Stimulated activated CD8-positive, alpha-beta memory T cell treated with anti-CD3 and anti-CD28 coated beads, Interleukin-15, amount 100 ng/mL, for 48 hours (primary cell): ENCODE measurements around the gene NEDD9.

Source experiments
- DNase-seq, 2 donors: peaks; one replicate each; pipeline ENCODE4 v3.0.0-alpha.2; 2020; ENCODE audit warnings: low read depth in 2 of 2

NEDD9 gene

DNA sequence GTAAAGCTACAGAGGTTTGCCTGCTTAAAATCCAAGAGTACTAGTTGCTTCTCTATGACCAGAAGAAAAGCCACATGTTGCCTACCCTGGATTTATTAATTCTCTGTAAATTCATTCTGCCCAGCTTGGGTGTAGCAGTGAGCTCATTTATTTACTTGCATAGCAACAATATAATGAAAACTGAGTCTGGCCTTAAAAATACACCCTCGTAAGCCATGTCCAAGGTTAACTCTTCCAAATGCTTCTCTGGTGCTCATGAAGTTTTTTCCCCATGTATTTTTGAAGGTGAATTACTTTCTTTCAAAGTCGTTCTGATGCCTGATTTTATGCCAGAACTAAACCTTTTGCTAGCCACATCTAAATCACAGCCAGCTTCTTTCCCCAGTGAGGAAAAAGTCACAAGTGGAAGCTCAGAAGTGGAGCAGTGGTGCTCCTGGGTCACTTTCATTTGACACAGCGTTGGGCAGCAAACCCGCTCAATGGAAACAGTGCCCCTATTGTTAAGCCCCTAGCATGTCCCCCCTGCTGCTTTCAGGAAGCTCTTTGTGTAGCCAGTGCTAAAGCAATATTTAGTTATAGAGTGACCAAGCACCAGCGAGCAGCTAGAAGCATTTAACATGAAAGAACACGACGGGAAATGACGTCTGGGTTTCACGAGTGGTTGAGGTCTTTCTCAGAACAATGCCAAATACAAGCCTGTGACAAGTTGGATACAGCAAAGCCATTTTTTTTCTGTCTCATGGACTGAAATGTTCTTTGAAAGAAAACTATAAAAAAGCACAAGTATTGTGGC is 29.8 kb downstream of the NEDD9 start:
- DNase-seq: no peak

DNA sequence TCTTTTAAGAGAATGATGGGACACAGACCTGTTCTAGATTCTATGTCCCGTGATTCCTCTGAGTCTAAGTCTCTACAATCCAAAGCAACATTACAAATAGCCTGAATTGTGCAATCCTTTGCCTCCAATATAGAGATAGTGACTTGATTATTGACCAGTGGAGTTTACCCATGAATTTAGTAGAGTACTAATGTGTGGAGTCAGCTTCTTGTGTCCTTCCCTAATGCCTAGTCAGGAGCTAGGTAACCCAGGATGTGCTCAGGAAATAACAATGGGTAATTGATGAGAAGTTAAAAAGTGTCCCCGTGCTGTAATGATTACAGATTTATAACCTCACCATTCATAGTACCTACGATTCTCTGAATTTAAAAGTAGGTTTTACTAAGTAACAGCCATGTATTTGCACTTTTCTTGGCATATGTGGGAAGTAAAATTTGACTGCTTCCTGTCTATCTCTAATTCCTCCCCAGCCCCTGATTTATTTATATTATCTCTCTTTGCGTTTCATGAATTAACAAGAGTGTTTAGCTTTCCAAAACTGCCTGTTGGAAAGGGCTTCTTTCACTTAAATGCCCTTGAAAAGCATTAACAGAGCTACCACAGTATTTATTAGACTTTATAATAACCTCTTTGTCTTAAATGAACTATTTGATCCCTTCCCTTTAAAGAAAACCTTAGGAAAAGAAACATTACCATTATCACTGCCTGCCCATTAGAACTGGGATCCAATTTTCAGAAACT is 30.5 kb downstream of the NEDD9 start:
- no peak for DNase-seq

DNA sequence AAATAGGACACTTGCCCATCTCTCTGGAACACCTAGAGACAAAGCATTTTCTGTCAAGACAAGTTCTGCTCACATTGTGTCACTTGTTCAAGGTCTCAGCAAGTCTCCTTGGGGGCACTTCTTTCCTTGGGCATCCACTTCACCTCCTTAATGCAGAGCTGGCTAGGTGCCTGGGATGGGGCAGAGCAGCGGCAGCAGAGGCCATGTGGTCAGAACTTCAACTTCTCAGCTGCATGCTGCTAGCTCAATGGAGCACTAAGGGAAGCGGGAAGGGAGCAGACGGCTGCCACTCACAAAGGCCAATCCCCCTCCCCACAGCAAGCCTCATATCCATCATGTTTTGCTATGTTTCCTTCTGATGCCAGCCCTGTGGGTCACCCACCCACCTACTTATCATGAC is 31.5 kb downstream of the NEDD9 start:
- DNase-seq: no peak

DNA sequence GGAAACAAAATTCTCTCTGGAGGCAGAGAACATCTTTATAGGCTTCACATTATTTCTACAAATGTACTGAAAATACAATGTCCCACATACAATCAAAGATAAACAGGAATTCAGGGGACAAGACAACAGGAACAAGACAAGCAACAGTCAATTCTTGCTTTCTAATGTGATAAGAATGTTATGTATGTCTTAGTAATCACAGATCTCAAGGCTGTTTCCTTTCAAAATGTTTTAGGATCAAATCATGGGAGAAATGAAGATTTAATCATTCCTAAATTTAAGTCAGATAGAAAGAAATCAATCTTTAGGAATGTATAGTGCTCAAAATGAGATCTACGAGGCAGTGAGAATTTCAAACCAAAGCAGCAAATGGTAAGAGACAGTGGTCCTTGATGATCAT is 32.1 kb downstream of the NEDD9 start:
- no peak for DNase-seq

DNA sequence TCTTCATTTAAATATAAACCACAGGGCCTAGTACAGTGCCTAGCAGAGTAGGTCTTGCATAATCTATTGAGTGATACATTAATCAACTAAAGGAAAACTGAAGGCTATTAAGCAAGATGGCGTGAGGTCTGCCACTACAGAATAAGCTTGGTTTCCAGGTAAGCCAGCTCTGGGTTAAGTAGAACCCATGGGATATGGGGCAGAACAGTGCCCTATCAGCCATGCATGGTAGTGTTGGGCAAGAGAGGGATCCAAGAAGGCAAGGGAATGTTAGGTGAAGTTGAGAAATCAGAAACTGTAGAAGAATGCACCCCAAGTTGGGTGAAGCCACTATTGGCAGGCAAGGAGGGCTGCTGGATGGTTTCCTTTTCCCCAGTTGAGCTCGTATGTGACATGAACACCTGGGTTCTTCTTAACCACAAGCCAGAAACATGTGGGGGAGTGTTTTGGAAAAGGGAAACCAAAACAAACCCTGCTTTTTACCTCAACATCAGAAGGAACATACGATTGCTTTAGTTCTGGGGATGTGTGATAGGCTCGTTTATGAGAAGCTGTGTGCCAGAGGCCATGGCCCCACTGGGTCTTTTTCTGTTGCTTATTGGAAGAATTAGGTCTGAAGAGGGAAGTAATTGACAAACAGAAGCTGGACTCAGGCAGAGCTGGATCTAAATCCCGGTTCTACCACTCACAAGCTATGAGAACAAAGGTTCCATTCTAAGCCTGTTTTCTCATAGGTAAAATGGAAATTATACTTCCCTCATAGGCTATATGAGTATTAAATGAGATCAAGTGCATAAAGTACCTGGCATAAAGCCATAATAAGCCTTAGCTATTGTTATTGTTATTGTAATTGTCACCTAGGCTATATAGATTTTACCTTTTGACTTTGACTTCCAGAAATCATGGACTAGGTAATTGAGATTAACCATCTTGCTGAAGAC is 33.5 kb downstream of the NEDD9 start:
- DNase-seq: no peak

DNA sequence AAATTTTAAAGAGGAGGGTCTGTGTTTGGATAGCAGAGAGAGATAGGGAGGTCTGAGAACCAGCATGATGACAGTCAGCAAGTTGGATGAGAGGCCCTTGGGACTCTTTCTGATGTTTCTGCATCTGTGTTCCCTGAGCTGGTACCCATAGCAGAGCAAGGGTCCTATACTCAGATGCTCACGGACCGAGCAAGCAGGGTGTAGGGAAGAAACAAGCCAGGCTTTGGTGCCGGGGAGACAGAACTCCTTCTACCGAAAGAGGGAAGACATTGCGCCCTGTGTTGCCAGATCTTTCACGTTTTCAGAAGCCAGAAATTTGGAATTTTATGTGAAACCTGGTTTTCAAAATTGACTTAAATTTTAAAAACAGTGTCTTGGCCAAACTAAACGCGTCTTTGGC is 34.6 kb downstream of the NEDD9 start:
- no peak for DNase-seq

DNA sequence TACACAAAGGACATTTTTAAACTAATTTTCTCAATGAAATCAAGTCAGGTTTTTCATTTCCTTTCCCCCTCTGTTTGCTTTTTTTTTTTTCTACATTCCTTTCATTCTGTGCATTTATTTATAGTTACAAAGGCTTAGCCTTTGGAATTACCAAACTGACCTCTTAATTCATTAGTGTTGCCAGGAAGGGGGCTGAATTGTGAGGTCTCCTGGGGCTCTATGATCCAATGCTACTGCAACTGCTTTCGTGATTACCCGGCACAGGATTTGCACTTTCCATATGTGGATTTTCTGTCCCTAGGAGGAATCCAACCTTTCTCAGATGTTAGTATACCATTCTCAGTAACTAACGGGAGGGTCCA is 35.3 kb downstream of the NEDD9 start:
- DNase-seq: no peak

DNA sequence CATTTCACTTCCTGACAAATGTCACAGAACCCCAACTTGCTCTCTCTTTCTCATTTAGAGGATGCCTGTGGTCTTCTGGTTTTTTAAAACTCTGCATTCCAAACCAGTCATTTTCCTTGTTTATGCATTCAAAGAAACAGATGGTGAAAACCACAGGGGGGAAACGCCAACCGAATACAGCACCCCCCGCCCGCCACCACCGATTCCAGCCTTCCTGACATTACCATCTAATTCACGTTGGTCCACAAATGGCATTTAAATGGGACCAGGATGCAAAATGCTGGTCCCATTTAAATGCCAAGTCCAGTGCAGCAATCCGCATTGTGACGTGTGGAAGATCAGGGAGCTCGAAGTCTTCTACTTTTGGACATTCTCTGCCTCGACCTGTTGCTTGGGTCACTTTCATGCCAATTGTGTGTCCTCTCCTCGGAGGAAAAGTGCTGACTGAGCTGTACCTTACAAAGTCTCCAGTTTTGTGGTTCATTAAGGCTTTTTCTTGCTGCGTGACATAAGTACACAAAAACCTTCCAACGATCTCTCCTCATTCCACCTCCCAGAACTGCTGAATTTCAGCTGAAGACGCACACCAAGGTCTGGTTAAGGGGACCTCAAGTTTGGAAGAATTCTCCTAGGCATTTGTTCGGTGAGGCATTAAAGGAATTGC is 35.8 kb downstream of the NEDD9 start:
- no peak for DNase-seq

DNA sequence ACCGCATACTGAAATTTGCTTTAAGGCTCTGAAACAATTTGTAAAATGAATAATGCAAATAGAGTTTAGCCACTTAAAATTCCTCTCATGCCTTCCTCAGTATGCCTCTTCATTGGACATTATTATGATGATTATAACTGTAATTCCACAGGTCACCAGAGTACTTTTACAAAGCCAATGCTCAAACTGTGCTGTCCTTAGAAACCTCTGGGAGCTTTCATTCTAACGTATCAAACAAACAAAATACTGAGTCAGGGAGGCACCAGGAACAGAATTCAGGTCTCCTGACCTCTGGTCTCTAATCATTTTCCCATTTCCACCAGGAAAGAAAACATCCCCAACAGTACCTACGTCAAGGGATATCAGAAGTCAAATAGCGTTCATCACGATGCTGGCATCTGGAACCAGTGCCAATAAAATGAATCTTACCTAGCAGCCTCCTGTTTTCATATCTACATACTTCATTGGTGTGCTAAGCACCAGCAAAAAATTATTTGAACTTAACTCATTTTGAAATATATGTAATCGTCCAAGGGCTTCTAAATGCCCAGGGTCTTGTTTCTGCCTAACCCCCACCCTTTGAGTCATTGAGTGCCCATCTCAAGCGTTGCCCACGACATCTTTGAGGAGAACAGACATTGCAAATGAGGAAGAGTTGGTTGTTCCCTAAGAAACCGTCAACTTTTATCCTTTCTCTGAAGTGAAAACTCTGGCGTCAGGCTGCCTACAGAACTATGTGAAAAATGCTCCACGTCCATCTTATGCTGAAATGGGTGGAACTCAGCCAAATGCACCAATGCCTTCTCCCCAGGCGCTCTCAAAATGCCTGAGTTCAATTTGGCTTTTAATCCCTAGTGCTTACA is 37.9 kb downstream of the NEDD9 start:
- DNase-seq: no peak

DNA sequence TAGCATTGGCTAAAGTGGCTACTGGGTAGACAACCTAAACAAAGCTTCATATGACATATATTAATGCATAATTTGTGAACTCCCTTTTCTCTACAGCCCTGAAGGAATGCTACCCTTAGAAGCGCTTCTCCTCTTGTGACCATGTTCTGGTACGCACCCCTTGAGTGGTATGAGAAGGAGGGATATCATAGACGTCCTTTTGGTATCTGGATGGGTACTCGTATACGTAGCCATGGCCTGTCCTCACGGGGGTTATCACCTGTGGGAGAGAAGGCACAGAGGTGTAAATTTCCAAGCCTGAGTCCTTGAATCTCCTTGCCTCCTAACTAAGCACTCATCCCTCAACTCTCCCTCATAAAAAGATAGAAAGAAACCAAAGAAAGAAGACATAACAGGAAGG is 39.0 kb downstream of the NEDD9 start:
- no peak for DNase-seq

DNA sequence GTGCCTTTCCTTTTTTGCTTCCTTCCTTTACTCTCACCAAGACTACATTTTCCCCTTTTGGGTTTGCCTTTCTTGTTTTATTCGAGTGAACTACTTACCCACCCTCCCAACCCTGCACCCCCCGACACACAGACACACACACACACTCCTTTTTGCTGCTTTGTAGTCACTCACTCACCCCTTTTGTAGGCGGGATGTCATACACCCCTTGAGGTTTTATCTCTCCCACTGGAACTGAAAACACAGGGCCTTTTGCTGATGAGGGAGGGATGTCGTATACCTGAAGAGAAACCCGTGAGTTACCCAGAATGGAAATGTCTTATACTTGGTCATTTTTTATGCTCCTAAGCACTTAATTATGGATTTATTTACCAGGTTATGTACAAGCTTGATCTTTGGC is 40.3 kb downstream of the NEDD9 start:
- no peak for DNase-seq

DNA sequence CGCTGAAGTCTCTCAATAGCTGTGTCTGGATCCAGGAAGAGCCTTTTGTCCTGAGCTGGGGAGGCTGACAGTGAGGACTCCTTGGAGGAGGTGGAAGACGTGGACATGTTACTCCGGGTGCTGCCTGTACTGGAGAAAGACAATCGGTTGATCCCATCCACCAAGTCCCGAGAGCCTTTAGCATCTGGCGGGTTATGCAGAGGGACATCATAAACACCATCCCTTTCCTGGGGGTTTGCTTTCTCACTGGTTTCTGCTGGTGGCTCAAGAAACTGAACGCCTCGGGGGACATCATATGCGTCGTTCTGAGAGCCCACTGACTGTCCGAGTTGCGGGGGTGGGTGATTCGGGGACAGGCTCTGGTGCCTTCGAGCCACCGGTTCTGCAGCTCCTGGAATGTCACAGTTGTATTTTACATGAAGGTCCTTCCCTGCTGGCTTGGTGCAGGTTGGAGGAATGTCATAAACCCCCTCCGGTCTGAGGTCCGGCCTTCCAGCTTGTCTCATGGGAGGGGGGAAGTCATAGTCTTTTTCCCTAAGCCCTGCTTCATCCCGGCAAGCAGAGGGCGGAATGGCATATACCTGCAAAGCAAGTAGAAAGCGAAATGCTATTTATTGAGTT is 41.7 kb downstream of the NEDD9 start:
- DNase-seq: no peak

DNA sequence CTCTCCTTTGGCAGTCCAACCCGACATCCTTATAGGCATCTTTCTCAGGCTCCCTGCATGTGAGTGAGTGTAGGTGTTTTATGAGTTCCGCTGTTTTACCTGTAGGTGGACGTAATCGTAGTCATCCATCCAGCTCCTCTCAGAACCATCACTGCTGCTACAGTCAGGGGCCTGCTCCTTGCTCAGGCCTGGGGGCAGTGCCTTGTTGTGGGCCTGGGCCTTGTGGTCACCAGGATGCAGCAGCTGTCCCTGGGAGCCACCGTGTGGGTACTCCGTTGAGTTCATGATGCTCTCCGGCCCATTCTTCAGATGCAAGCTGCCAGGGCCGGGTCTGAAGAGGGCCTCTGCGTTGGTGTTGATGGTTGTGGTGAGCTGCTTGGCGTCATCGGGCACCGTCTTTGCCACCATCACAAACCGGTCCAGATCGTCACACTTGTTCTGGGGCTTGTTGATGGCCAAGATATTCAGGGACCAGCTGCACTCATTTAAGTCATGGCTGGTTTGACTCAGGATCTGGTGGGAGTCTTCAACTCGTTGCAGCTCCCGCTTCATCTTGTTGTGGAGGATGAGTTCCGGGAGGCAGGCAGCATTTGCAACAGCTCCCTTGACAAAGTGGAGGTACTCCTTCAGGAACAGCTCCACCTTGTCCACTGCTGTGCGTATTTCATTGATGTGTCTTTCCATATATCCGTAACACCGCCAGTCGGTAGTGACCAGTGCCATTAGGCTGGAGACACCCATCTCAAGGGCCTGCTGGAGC is 42.4 kb downstream of the NEDD9 start:
- DNase-seq: no peak

DNA sequence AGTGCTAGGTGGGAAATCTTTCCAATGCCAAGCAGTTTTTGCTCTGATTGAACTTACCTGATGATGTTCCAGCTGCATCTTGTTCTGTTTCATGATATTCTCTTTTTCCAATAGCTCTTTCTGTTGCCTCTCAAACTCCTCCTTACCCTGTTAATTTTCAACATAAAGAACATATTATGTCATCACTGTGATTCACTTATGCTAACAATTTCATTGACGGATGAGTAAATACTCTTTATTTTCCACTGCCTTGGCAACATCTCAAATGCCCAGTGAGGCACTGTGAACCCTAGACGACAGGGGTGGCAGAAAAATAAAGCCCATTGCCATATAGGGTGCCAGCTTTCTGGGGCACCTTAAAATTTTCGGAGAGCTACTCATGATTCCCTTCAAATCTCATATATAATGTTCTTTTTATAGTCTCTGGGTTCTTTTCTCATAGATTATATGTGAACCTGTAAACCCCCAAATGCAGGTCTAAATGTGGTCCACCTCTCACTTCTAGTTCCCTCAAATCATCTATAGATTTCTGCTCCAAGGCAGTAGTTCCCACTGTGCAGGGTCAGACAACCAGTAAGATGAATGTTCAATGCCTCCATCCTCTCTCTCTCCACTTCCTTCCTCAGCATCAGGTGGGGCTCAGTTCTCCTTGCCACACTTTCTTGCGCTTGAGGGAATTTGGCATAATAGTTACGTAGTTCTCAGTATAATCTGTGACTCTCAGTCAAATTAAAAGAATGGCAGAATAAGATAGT is 44.1 kb downstream of the NEDD9 start:
- no peak for DNase-seq

DNA sequence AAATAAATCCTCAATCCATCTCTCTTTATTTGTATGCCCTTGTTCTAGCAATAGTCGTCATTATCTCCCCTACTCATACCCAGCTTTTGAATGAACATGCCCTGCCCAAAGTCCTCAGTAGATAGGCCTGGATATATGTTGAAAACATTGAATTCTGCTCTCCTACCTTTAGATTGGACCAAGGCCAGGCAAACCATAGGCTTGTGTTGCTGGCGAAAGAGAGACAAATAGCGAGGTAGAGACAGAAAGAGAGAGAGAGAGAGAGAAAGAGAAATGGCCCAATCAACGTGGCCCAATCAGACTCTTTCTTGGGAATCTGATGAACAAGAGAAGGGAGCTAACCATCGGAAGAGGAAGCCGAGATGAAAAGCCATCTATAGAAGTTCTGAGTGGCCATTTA is 45.2 kb downstream of the NEDD9 start:
- DNase-seq: no peak

DNA sequence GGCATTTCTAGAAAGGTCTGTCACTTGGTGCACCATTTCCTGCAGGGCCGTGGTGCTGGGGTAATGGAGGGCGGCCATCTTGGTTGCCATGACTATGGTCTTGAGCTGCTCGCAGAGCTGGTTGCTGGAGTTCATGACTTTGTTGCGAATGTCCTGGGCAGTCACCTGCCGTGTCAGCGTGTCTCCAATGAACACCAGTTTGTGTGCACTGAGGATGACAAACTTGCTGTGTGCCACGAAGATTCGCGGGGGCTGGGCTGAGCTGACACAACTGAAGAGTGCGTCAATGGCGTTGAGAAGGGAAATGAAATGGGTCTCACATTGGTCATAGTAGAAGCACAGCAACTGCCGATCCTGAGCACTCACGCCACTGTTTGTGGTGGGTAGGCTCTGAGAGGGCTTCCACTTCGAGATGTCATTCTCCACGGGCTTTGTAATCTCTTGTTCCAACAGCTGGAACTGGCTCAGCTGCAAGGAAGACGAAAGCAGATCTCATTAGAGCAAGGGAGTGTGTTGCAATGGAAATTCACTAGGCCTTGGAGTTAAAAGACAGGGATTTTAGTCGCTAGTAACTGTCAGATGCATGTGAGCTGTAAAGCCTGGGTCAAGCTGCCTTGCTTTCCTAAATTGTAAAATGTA is 47.1 kb downstream of the NEDD9 start:
- DNase-seq: no peak

DNA sequence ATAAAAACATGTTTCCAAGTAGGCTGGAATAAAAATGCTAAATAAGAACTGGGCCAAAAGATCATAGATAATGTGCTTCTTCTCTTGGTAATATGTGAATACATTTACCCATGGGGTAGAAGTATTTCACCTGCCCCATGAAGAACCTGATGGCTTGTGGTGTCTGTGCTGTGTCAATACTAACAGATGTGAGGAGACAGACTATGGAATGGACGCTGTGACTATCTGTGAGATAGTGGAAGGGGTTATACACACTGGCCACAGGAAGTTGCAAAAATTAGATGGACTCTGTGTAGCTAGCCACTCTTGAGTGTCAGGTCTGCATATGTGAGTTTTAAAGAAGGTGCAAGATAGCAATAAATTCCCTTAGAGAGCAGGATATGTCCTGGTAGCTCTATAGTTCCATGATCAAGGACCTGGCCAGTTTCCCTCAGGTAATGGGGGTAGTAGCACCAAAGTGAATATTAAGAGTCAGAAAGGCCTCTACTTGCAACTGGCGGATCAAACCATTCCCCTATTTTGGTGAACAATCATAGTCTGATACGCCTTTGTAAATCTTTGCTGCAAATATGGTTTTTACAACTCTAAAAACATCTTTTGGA is 48.6 kb downstream of the NEDD9 start:
- no peak for DNase-seq
